HepG2 (cell line): ENCODE results near the gene TENM3.

Experiments used
- BCL6 ChIP-seq: IDR thresholded peaks from 2 replicates; pipeline ENCODE4 v1.6.1; 2016; ENCODE audit warnings: missing genetic modification reagents, missing compliant biosample characterization
- HNF1A ChIP-seq, 2 experiments: sonication (generic) in 1 of 2; formaldehyde crosslinking in 1 of 2; IDR thresholded peaks; 2 replicates each; pipeline versions ENCODE4 v1.4.0 to v1.6.1; 2016 to 2020; ENCODE audit warnings: borderline replicate concordance in 1 of 2, low read depth in 1 of 2, mild to moderate bottlenecking in 1 of 2, missing genetic modification reagents in 1 of 2
- JUNB ChIP-seq: sonication (generic); formaldehyde crosslinking; IDR thresholded peaks from 2 replicates; pipeline ENCODE4 v1.8.0; 2022; ENCODE audit warnings: missing genetic modification reagents, mild to moderate bottlenecking, borderline replicate concordance
- SIN3A ChIP-seq: IDR thresholded peaks from 2 replicates; pipeline ENCODE4 v1.6.1; 2011; ENCODE audit warnings: low read depth, mild to moderate bottlenecking, control low read depth, low read length, borderline replicate concordance
- ZBTB33 ChIP-seq: sonication (generic); formaldehyde crosslinking; IDR thresholded peaks from 2 replicates; pipeline ENCODE4 v1.4.0; 2020; ENCODE audit warnings: missing genetic modification reagents
- ZNF660 ChIP-seq: sonication (generic); formaldehyde crosslinking; IDR thresholded peaks from 2 replicates; pipeline ENCODE4 v1.5.1; 2020; ENCODE audit warnings: mild to moderate bottlenecking, low read depth, missing genetic modification reagents, borderline replicate concordance
- TF ChIP-seq, protein P1 (sequence below): sonication (generic); formaldehyde crosslinking; IDR thresholded peaks from 2 replicates; pipeline ENCODE4 v1.5.0; 2020; ENCODE audit warnings: mild to moderate bottlenecking, missing genetic modification reagents, moderate library complexity

DNA sequence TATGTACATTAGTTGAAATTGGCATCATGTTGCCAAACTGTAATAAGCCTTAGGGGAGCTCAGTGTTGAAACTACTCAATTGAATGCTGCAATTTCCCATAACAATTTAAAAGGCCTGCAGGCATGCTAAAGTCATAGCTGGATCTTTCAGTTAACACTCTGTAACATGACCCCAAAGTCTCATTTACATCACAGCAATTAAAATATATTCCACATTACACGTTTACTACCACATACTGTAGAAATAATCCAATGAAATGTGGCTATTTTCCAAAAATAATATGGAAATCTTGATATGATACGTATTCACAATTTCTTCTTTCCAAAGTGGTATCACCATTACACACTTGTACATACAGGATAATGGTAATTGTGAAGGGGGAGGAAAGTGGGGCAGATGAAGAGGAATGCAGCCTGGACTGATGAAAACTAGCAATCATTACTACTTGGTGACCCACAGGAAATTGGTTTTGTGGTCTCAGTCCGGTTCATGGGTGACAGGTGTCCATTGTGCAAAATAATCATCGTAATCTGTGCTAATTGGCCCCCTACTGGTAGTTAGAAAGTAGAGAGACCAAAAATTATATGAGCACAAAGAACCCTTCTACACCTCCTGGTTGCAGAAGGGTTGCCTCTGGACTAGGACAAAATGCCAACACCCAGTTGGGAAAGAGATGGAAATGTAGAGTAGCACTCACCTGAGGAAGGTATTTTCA lies 63.7 kb downstream of the TENM3 start:
- TF ChIP-seq JUNB (no peak), ZNF660 (CRISPR knock-in tag) (no peak), HNF1A (IDR thresholded peaks at IDR 0.05; ENCODE audit: low read depth) (no peak), HNF1A (CRISPR knock-in tag; IDR thresholded peaks at IDR 0.05; ENCODE audit: borderline replicate concordance) (no peak), BCL6 (CRISPR knock-in tag) (no peak), SIN3A (no peak), ZBTB33 (CRISPR knock-in tag) (no peak)
- TF ChIP-seq, protein P1, sequence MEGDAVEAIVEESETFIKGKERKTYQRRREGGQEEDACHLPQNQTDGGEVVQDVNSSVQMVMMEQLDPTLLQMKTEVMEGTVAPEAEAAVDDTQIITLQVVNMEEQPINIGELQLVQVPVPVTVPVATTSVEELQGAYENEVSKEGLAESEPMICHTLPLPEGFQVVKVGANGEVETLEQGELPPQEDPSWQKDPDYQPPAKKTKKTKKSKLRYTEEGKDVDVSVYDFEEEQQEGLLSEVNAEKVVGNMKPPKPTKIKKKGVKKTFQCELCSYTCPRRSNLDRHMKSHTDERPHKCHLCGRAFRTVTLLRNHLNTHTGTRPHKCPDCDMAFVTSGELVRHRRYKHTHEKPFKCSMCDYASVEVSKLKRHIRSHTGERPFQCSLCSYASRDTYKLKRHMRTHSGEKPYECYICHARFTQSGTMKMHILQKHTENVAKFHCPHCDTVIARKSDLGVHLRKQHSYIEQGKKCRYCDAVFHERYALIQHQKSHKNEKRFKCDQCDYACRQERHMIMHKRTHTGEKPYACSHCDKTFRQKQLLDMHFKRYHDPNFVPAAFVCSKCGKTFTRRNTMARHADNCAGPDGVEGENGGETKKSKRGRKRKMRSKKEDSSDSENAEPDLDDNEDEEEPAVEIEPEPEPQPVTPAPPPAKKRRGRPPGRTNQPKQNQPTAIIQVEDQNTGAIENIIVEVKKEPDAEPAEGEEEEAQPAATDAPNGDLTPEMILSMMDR (CRISPR knock-in tag) = no peak
